Measurements from ENCODE around the gene LGALS7. TPM values are rescaled to one million over a fixed set of nuclear protein-coding genes. Genes with fewer than 3 reads are reported as not detected.

The LGALS7 gene
- total and polyA plus RNA-seq, 2 of the 13 experiments (the other 11 are each of a cell fraction or from before 2014, with no cell fraction given): 0.73 TPM; not detected in 1

- TF ChIP-seq CTCF (CRISPR knock-in tag; IDR thresholded peaks at IDR 0.05) (no peak), BRD4 (CRISPR knock-in tag; IDR thresholded peaks at IDR 0.05) (0 out of 2 replicates have a peak, but pooled peaks have one; percentile 31), PAF1 (CRISPR knock-in tag; IDR thresholded peaks at IDR 0.05) (no peak), NFKBIZ (CRISPR knock-in tag; IDR thresholded peaks at IDR 0.05) (no peak), ZSCAN31 (CRISPR knock-in tag; IDR thresholded peaks at IDR 0.05; ENCODE audit: low read depth) (no peak), CSRNP1 (CRISPR knock-in tag; IDR thresholded peaks at IDR 0.05) (0 out of 2 replicates have a peak, but pooled peaks have one; percentile 13), PRMT3 (CRISPR knock-in tag; IDR thresholded peaks at IDR 0.05; ENCODE audit: borderline replicate concordance, low read depth) (no peak), ZNF24 (IDR thresholded peaks at IDR 0.05) (no peak), ZNF605 (CRISPR knock-in tag; IDR thresholded peaks at IDR 0.05) (no peak), SAP130 (CRISPR knock-in tag; IDR thresholded peaks at IDR 0.05; ENCODE audit: low read depth) (no peak), TBP (CRISPR knock-in tag; IDR thresholded peaks at IDR 0.05) (no peak), POGK (CRISPR knock-in tag; conservative IDR thresholded peaks at IDR 0.05) (no peak), ZNF672 (CRISPR knock-in tag; IDR thresholded peaks at IDR 0.05) (no peak), EP300 (IDR thresholded peaks at IDR 0.05; ENCODE audit: low read depth in 2 of 2, low read length in 2 of 2) (no peak), EP300 (CRISPR knock-in tag; IDR thresholded peaks at IDR 0.05; ENCODE audit: borderline replicate concordance) (no peak), ETS1 (CRISPR knock-in tag; IDR thresholded peaks at IDR 0.05) (no peak), ZSCAN25 (CRISPR knock-in tag; IDR thresholded peaks at IDR 0.05) (no peak), ZBTB7B (CRISPR knock-in tag; IDR thresholded peaks at IDR 0.05) (no peak), ZSCAN5A (CRISPR knock-in tag; IDR thresholded peaks at IDR 0.05; ENCODE audit: borderline replicate concordance) (0 out of 2 replicates have a peak, but pooled peaks have one; percentile 34), ZNF768 (CRISPR knock-in tag; IDR thresholded peaks at IDR 0.05) (no peak), ZNF230 (CRISPR knock-in tag; IDR thresholded peaks at IDR 0.05) (no peak), ATF3 (CRISPR knock-in tag; IDR thresholded peaks at IDR 0.05) (peak; percentile 10; the same call in 1 of the 2 replicates), RNF2 (conservative IDR thresholded peaks at IDR 0.05; ENCODE audit: low read depth) (no peak), MAF1 (CRISPR knock-in tag; IDR thresholded peaks at IDR 0.05; ENCODE audit: borderline replicate concordance) (no peak)
Observed at GRCh38 chr19:38721496-38721895, 51.8 kb downstream of the LGALS7 start (continued).

Measured in HepG2 (cell line).